GM06990 (cell line): Measurements from ENCODE around the gene SDR9C7.

Source experiments
- DNase-seq: peaks from one replicate; pipeline ENCODE4 v3.0.0-alpha.2; 2011; ENCODE audit not compliant: insufficient read length; ENCODE audit errors: extremely low read depth
- H3K27me3 ChIP-seq: replicated peaks from 2 replicates; pipeline ENCODE4 v1.6.0; 2011; ENCODE audit warnings: low read length; ENCODE audit not compliant: control insufficient read depth, insufficient read depth
- H3K36me3 ChIP-seq: 2 replicates; pipeline ENCODE4 v1.5.1; 2011; ENCODE audit warnings: low read length; ENCODE audit not compliant: control insufficient read depth, insufficient read depth
- H3K4me3 ChIP-seq: replicated peaks from 2 replicates; pipeline ENCODE4 v1.5.1; 2011; ENCODE audit warnings: low read depth, mild to moderate bottlenecking, control low read depth, low read length
- CTCF ChIP-seq: IDR thresholded peaks from 2 replicates; pipeline ENCODE4 v1.5.1; 2011; ENCODE audit warnings: low read length, control low read depth, mild to moderate bottlenecking, inconsistent platforms; ENCODE audit not compliant: insufficient read depth, poor library complexity, severe bottlenecking

SDR9C7 gene

GRCh38 chr12:56931474-56931978, 2.7 kb downstream of the SDR9C7 start:
- TF ChIP-seq CTCF, result no peak
- no peak overlapping the region for H3K4me3 ChIP-seq
- H3K27me3 ChIP-seq, result no peaks in the 10 kb centered on the region
- no peaks in the 10 kb centered on the region for H3K36me3 ChIP-seq
- peak; percentile 27 for DNase-seq

GRCh38 chr12:56930241-56930640, 4.0 kb downstream of the SDR9C7 start:
- no peak for DNase-seq
- TF ChIP-seq CTCF, result no peak
- H3K4me3 ChIP-seq, result no peak overlapping the region
- no peaks in the 10 kb centered on the region; the same call in 1 of the 2 replicates for H3K27me3 ChIP-seq
- H3K36me3 ChIP-seq, result no peaks in the 10 kb centered on the region

GRCh38 chr12:56929780-56930179, 4.4 kb downstream of the SDR9C7 start:
- no peak for DNase-seq
- H3K27me3 ChIP-seq, result no peaks in the 10 kb centered on the region; the same call in 1 of the 2 replicates
- no peaks in the 10 kb centered on the region for H3K36me3 ChIP-seq
- TF ChIP-seq CTCF, result no peak
- H3K4me3 ChIP-seq, result no peak overlapping the region

- no peaks in the 10 kb centered on the region; the same call in 1 of the 2 replicates for H3K27me3 ChIP-seq
- no peaks in the 10 kb centered on the region for H3K36me3 ChIP-seq
- no peak overlapping the region for H3K4me3 ChIP-seq
- DNase-seq, result no peak
- TF ChIP-seq CTCF, result no peak
Observed at GRCh38 chr12:56928262-56928661, 5.9 kb downstream of the SDR9C7 start.

- no peaks in the 10 kb centered on the region; the same call in 1 of the 2 replicates for H3K27me3 ChIP-seq
Observed at GRCh38 chr12:56927281-56927680, 6.9 kb downstream of the SDR9C7 start.

More at GRCh38 chr12:56927281-56927680, 6.9 kb downstream of the SDR9C7 start:
- no peaks in the 10 kb centered on the region for H3K36me3 ChIP-seq
- TF ChIP-seq CTCF, result no peak
- no peak for DNase-seq
- H3K4me3 ChIP-seq, result no peak overlapping the region
